Mesendoderm (in vitro differentiated cells): ENCODE results near the gene ATP11C.
"Not testable (repeated sequence)": the region's sequence is repeated elsewhere in the genome, so short reads cannot be mapped to it uniquely, and the experiment has no call there.

Source experiments
- DNase-seq: peaks from one replicate; pipeline ENCODE4 v3.0.0; 2013
- H2AK5ac ChIP-seq: 2 replicates; pipeline ENCODE4 v1.6.1; 2013; ENCODE audit warnings: low read length, inconsistent platforms
- H2BK120ac ChIP-seq: 2 replicates; pipeline ENCODE4 v1.6.1; 2013; ENCODE audit warnings: low read depth, mild to moderate bottlenecking, low read length, moderate library complexity, mixed read lengths
- H2BK15ac ChIP-seq: replicated peaks from 2 replicates; pipeline ENCODE4 v1.6.1; 2013; ENCODE audit warnings: low read depth, mild to moderate bottlenecking, moderate library complexity
- H2BK5ac ChIP-seq: 2 replicates; pipeline ENCODE4 v1.6.1; 2013; ENCODE audit warnings: low read length, inconsistent platforms
- H3K18ac ChIP-seq: 2 replicates; pipeline ENCODE4 v1.6.1; 2013; ENCODE audit warnings: mild to moderate bottlenecking, low read length, mixed read lengths
- H3K23ac ChIP-seq: one replicate; pipeline ENCODE4 v1.6.1; 2013; ENCODE audit warnings: low read length
- H3K27ac ChIP-seq: 2 replicates; pipeline ENCODE4 v1.5.1; 2013; ENCODE audit warnings: low read depth, mild to moderate bottlenecking, inconsistent platforms, low read length, moderate library complexity
- H3K27me3 ChIP-seq: 2 replicates; pipeline ENCODE4 v1.6.1; 2013; ENCODE audit warnings: low read length, control low read depth, mild to moderate bottlenecking, inconsistent platforms; ENCODE audit not compliant: insufficient read depth, poor library complexity
- H3K36me3 ChIP-seq: 2 replicates; pipeline ENCODE4 v1.6.1; 2013; ENCODE audit warnings: low read length, inconsistent platforms; ENCODE audit not compliant: control insufficient read depth, insufficient read depth
- H3K4ac ChIP-seq: one replicate; pipeline ENCODE4 v1.6.1; 2013; ENCODE audit warnings: low read depth, mild to moderate bottlenecking, low read length, moderate library complexity
- H3K4me1 ChIP-seq: 2 replicates; pipeline ENCODE4 v1.6.1; 2013; ENCODE audit warnings: low read depth, low read length, inconsistent platforms; ENCODE audit not compliant: control insufficient read depth
- H3K4me2 ChIP-seq: 2 replicates; pipeline ENCODE4 v1.6.1; 2013; ENCODE audit warnings: low read length
- H3K4me3 ChIP-seq: 2 replicates; pipeline ENCODE4 v1.5.1; 2013; ENCODE audit warnings: mild to moderate bottlenecking, low read length
- H3K56ac ChIP-seq: one replicate; pipeline ENCODE4 v1.6.1; 2013; ENCODE audit warnings: low read length
- H3K79me1 ChIP-seq: 2 replicates; pipeline ENCODE4 v1.6.1; 2013; ENCODE audit warnings: low read length, inconsistent platforms
- H3K79me2 ChIP-seq: 2 replicates; pipeline ENCODE4 v1.6.1; 2013; ENCODE audit warnings: mild to moderate bottlenecking, low read length; ENCODE audit not compliant: control insufficient read depth, insufficient read depth
- H3K9ac ChIP-seq: 2 replicates; pipeline ENCODE4 v1.6.1; 2013; ENCODE audit warnings: low read length, inconsistent platforms
- H4K5ac ChIP-seq: one replicate; pipeline ENCODE4 v1.6.1; 2013; ENCODE audit warnings: low read length
- H4K8ac ChIP-seq: one replicate; pipeline ENCODE4 v1.6.1; 2013; ENCODE audit warnings: low read depth, mild to moderate bottlenecking, control low read depth, low read length, moderate library complexity
- WGBS: extraction: QIAGEN DNeasy Blood & Tissue Kit; methylation state at CpG from one replicate; pipeline ENCODE4 v1.1.7; 2013; ENCODE audit warnings: low lambda C conversion rate, missing lambda C conversion rate; ENCODE audit not compliant: insufficient coverage; ENCODE audit errors: extremely low coverage; 5-methylcytosine and 5-hydroxymethylcytosine counted together

Gene ATP11C

DNA sequence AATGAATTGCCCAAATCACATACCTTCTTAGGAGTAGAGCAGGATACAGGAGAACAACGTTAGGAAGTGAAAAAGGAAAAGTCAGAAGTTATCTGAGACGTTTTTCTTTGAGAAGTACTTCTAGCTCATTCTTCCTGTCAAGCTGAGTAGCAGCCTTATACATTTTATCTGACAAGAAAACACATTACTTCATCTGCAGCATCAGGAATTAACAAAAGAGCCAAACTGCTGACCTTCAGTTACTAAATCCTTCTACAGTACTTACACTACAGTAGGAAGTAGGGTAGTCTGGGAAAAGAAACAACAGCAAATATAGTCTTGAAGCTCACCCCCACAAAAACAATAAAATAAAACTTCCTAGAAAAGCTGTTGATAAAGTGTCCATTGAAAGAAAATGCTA lies 57.0 kb downstream of the ATP11C start:
- no CpG with 5 or more reads among the region's 2 CpGs for WGBS
- Histone ChIP-seq H2BK120ac (no peak overlapping the region), H3K36me3 (no peaks in the 10 kb centered on the region), H3K27me3 (no peaks in the 10 kb centered on the region), H3K4me1 (no peaks in the 10 kb centered on the region), H3K18ac (no peak overlapping the region), H2BK15ac (no peak overlapping the region), H3K23ac (no peak overlapping the region), H3K4ac (no peak overlapping the region), H4K5ac (no peak overlapping the region), H2AK5ac (no peak overlapping the region), H3K4me2 (no peak overlapping the region), H3K56ac (no peak overlapping the region), H3K27ac (no peak overlapping the region), H3K4me3 (no peak overlapping the region), H3K79me1 (no peaks in the 10 kb centered on the region), H3K79me2 (peaks cover 7% of the 10 kb centered on the region), H3K9ac (no peak overlapping the region), H4K8ac (no peak overlapping the region), H2BK5ac (no peak overlapping the region)
- no peak for DNase-seq

DNA sequence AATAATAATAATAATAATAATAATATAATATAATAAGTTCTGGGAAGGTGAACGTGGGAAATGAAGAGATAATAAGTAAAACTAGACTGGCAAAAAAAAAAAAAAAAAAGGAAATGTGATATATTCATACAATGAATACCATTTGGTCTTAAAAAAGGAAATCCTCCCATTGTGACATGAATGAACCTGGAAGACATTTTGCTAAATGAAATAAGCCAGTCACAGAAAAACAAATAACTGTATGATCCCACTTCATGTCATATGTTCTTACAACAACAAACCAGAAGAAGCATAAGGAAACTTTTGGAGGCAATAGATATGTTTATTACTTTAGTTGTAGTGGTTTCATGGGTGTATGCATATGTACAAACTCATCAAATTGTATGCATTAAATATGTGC lies 63.1 kb downstream of the ATP11C start:
- Histone ChIP-seq H4K5ac (no peak overlapping the region), H3K4ac (no peak overlapping the region), H3K23ac (no peak overlapping the region), H3K4me1 (no peaks in the 10 kb centered on the region), H4K8ac (no peak overlapping the region), H3K9ac (no peak overlapping the region), H3K56ac (no peak overlapping the region), H3K4me2 (no peak overlapping the region), H3K4me3 (no peak overlapping the region), H3K27me3 (no peaks in the 10 kb centered on the region), H3K27ac (no peak overlapping the region), H2AK5ac (no peak overlapping the region), H3K79me2 (no peaks in the 10 kb centered on the region), H2BK5ac (no peak overlapping the region), H2BK120ac (no peak overlapping the region), H3K79me1 (no peaks in the 10 kb centered on the region), H3K18ac (no peak overlapping the region), H2BK15ac (no peak overlapping the region), H3K36me3 (no peaks in the 10 kb centered on the region)
- no peak for DNase-seq
- no CpG with 5 or more reads among the region's 1 CpG for WGBS

DNA sequence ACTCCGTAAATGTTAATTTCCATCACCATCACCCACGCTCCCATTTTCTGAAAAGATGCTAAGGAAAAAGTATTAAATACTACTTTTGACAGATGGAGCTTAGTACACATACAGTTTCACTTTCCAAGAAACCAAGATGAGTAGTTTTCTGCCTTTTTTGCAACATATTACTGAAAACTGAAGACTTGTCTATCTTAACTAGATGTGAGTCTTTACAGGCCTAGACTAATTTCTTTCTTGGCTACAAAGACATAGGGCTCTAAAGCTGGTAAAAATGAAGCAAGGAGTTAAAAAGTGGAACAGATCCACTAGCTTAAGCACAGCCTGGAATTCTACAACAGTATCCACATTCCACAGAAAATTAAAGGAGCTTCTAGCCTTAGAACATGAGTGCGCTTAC lies 68.2 kb downstream of the ATP11C start:
- Histone ChIP-seq H4K8ac (no peak overlapping the region), H4K5ac (no peak overlapping the region), H3K4me3 (no peak overlapping the region), H3K79me1 (no peaks in the 10 kb centered on the region), H2BK120ac (no peak overlapping the region), H3K27ac (no peak overlapping the region), H3K56ac (no peak overlapping the region), H3K27me3 (no peaks in the 10 kb centered on the region), H3K4me1 (no peaks in the 10 kb centered on the region), H3K36me3 (no peaks in the 10 kb centered on the region), H2BK15ac (no peak overlapping the region), H3K79me2 (no peaks in the 10 kb centered on the region), H3K4me2 (no peak overlapping the region), H3K23ac (no peak overlapping the region), H3K9ac (no peak overlapping the region), H2AK5ac (no peak overlapping the region), H3K18ac (no peak overlapping the region), H2BK5ac (no peak overlapping the region), H3K4ac (no peak overlapping the region)
- no CpG with 5 or more reads among the region's 3 CpGs for WGBS
- no peak for DNase-seq

DNA sequence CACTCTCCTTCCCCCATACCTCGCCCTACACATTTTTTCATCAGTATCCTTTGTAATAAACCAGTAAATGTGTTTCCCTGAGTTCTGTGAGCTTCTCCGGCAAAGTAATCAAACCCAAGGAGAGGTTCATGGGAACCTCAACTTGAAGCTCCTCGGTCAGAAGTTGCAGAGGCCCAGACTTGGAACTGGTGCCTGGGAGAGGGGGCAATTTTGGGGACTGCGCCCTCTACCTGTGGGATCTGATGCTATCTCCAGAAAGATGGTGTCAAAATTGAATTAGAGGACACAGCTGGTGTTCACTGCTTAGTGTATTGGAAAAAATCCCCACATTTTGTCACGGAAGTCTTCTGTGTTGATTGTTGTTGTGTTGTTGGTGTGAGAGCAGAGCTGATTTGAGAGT lies 70.6 kb downstream of the ATP11C start:
- WGBS = no CpG with 5 or more reads among the region's 5 CpGs
- no peak overlapping the region for H3K18ac ChIP-seq
- no peak overlapping the region for H3K23ac ChIP-seq

DNA sequence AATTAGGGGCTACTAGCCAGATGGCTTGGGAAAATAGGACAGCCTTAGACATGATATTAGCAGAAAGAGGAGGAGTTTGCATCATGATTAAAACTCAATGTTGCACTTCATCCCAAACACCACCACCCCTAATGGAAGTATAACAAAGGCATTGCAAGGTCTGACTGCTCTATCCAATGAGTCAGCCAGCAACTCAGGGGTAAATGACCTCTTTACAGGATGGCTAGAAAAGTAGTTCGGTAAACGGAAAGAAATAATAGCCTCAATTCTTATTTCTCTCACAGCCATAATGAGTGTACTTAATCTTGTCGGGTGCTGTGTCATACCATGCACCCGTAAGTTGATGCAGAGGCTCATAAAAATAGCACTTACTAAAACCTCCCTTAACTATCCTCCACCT lies 76.0 kb downstream of the ATP11C start:
- H2AK5ac ChIP-seq, DNase-seq, H3K79me1 ChIP-seq, H3K9ac ChIP-seq, H3K4me3 ChIP-seq, H3K4me2 ChIP-seq, H3K4me1 ChIP-seq, H2BK15ac ChIP-seq, H3K56ac ChIP-seq, H3K36me3 ChIP-seq, H2BK120ac ChIP-seq, H3K27ac ChIP-seq, H3K23ac ChIP-seq, H3K4ac ChIP-seq, H4K8ac ChIP-seq, H4K5ac ChIP-seq, H3K27me3 ChIP-seq, H2BK5ac ChIP-seq, H3K18ac ChIP-seq, H3K79me2 ChIP-seq: not testable (repeated sequence)
- no CpG with 5 or more reads among the region's 4 CpGs for WGBS

More for the DNA sequence above, 70.6 kb downstream of the ATP11C start:
- no peaks in the 10 kb centered on the region for H3K79me1 ChIP-seq
- H2BK15ac ChIP-seq = no peak overlapping the region
- no peaks in the 10 kb centered on the region for H3K79me2 ChIP-seq
- H2BK5ac ChIP-seq = no peak overlapping the region
- no peak overlapping the region for H4K8ac ChIP-seq
- no peak overlapping the region for H3K4me2 ChIP-seq
- H3K4me3 ChIP-seq = no peak overlapping the region
- H4K5ac ChIP-seq = no peak overlapping the region
- no peaks in the 10 kb centered on the region for H3K4me1 ChIP-seq
- no peak overlapping the region for H2AK5ac ChIP-seq
- no peak overlapping the region for H3K27ac ChIP-seq
- no peak overlapping the region for H2BK120ac ChIP-seq
- no peak overlapping the region for H3K9ac ChIP-seq
- H3K56ac ChIP-seq = no peak overlapping the region
- no peaks in the 10 kb centered on the region for H3K27me3 ChIP-seq
- H3K4ac ChIP-seq = no peak overlapping the region
- peak; percentile 31 for DNase-seq
- no peaks in the 10 kb centered on the region for H3K36me3 ChIP-seq

DNA sequence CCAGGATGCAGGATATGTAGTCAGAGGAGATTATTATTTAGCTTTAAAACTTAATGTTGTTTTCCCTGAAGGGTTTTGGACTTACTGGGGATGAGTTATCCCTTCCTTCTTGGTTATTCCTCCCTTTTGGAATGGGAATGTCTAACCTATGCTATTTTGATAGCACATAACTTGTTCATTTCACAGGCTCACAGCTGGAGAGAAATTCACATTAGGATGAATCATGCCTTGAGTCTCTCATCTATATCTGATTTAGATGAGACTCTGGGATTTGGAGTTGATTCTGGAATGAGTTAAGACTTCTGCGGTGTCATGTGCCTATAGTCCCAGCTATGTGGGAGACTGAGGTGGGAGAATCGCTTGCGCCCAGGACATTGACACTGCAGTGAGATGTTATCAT lies 81.1 kb downstream of the ATP11C start:
- no peak for DNase-seq

More for the DNA sequence above, 81.1 kb downstream of the ATP11C start:
- Histone ChIP-seq H2AK5ac (no peak overlapping the region), H2BK15ac (no peak overlapping the region), H3K4me3 (no peak overlapping the region), H4K8ac (no peak overlapping the region), H2BK5ac (no peak overlapping the region), H3K79me1 (peaks cover 2% of the 10 kb centered on the region), H3K56ac (no peak overlapping the region), H3K4ac (no peak overlapping the region), H3K4me1 (no peaks in the 10 kb centered on the region), H4K5ac (no peak overlapping the region), H3K4me2 (no peak overlapping the region), H3K27ac (no peak overlapping the region), H3K23ac (no peak overlapping the region), H3K79me2 (no peaks in the 10 kb centered on the region), H3K27me3 (no peaks in the 10 kb centered on the region), H3K36me3 (no peaks in the 10 kb centered on the region), H2BK120ac (no peak overlapping the region), H3K18ac (no peak overlapping the region), H3K9ac (no peak overlapping the region)
- no CpG with 5 or more reads among the region's 3 CpGs for WGBS
